Measurements from ENCODE around the gene MRPS35.

The MRPS35 gene

DNA sequence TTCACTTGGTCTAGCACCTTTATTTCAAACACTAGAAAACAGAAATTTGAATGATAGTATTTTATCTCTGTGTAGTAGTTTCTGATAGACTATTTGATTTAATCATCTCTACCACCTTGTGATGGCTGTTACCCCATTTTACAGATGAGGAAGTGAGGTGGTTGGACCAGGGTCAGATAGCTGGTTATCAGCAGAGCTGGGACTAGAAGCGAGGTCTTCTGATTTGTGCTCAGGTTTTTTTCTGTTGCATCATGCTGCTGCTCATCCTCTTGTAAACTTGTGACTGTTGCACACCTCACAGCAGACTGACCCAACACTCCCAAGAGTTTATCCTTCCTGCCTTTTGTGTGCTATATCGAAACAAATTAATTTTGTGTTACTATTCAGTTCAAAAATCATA lies 79.5 kb downstream of the MRPS35 start (continued):
- TF ChIP-seq, protein P1, sequence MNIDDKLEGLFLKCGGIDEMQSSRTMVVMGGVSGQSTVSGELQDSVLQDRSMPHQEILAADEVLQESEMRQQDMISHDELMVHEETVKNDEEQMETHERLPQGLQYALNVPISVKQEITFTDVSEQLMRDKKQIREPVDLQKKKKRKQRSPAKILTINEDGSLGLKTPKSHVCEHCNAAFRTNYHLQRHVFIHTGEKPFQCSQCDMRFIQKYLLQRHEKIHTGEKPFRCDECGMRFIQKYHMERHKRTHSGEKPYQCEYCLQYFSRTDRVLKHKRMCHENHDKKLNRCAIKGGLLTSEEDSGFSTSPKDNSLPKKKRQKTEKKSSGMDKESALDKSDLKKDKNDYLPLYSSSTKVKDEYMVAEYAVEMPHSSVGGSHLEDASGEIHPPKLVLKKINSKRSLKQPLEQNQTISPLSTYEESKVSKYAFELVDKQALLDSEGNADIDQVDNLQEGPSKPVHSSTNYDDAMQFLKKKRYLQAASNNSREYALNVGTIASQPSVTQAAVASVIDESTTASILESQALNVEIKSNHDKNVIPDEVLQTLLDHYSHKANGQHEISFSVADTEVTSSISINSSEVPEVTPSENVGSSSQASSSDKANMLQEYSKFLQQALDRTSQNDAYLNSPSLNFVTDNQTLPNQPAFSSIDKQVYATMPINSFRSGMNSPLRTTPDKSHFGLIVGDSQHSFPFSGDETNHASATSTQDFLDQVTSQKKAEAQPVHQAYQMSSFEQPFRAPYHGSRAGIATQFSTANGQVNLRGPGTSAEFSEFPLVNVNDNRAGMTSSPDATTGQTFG (tag by site-specific recombination; IDR thresholded peaks at IDR 0.05; ENCODE audit: borderline replicate concordance), result no peak

DNA sequence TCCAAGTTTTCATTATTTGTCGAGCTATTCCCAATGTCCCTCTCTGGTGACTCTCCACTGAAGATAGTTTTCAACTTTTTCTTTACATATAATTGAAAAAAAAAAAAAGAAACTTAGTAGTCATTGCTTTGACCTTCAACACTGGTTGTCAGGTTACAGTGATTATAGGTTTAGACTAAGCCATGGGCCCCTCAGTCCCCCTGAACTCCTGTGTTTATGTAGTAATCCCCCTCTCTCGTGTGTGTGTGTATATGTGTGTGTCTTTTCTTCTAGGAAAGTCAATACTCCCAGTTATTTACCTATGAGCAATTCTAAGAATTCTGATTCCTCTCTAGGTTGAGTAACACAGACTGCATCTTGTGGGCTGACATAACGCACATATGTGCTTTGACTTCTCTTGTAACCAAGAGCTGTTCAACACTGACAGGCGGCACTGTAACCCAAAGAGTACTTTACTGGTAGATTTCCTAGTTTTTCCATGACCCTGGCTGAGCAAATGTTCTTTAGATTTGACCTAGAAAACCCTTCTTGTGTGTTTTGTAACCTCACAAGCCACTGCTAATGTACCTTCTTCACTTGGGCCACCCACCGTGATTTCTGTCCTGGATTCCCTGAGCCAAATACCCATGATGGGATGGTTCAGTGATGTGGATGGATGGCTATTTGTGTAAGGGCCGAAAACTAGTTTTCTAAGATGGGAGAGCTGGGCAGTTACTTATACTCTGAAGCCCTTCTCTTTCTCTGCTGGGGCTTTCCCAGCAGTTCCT lies 84.4 kb downstream of the MRPS35 start:
- H3K4me3 ChIP-seq (ENCODE audit: low read depth, low read length), result no peak overlapping the region
- CTCF ChIA-PET, result no interaction called here
- peaks cover 33 to 78% of the 10 kb centered on the region in 2 experiments for H3K36me3 ChIP-seq (ENCODE audit: control insufficient read depth in 2 of 2, insufficient read depth in 1 of 2, low read length in 2 of 2)

DNA sequence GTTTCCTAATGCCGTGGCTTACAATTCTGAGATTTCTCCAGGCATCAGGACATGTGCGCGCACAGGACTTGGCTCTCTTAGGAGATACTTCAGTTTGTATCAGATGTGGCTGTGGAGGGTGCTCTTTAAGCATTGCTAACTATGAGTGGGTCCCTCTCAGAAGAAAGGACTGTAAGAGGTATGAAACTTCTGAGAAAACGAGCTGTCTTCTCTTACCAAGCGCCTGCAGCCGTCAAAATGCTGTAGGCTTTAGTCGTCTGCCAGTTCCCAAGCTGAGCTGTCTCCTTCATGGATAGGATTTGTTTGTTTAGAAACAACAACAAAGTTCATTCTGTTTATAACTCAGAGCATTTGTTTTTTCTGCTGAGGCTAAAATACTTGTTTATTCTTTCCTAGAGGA lies 85.5 kb downstream of the MRPS35 start:
- ChIA-PET CTCF (no interaction called here), POLR2A (no interaction called here)
- Histone ChIP-seq H3K27ac (ENCODE audit: extremely low read depth, low read depth, low read length) (no peak overlapping the region), H3K9me3 (ENCODE audit: control insufficient read depth, insufficient read depth, low read depth, low read length) (no peaks in the 10 kb centered on the region), H3K4me1 (ENCODE audit: control insufficient read depth, insufficient read depth, low read length) (no peaks in the 10 kb centered on the region), H3K36me3 (ENCODE audit: control insufficient read depth in 2 of 2, insufficient read depth in 1 of 2, low read length in 2 of 2) (peaks cover 33 to 76% of the 10 kb centered on the region in 2 experiments), H3K4me3 (ENCODE audit: low read depth, low read length) (no peak overlapping the region)
- TF ChIP-seq ZNF211 (tag by site-specific recombination; IDR thresholded peaks at IDR 0.05; ENCODE audit: low read depth), result no peak
- no peak for TF ChIP-seq ZNF214 (tag by site-specific recombination; IDR thresholded peaks at IDR 0.05; ENCODE audit: borderline replicate concordance)
- TF ChIP-seq, protein P2, sequence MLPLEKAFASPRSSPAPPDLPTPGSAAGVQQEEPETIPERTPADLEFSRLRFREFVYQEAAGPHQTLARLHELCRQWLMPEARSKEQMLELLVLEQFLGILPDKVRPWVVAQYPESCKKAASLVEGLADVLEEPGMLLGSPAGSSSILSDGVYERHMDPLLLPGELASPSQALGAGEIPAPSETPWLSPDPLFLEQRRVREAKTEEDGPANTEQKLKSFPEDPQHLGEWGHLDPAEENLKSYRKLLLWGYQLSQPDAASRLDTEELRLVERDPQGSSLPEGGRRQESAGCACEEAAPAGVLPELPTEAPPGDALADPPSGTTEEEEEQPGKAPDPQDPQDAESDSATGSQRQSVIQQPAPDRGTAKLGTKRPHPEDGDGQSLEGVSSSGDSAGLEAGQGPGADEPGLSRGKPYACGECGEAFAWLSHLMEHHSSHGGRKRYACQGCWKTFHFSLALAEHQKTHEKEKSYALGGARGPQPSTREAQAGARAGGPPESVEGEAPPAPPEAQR (tag by site-specific recombination; IDR thresholded peaks at IDR 0.05), result no peak
- TF ChIP-seq ZNF138 (tag by site-specific recombination; IDR thresholded peaks at IDR 0.05; ENCODE audit: borderline replicate concordance), result no peak
- TF ChIP-seq ZNF341 (tag by site-specific recombination; IDR thresholded peaks at IDR 0.05; ENCODE audit: low read depth), result no peak
- no peak for TF ChIP-seq ZNF274 (IDR thresholded peaks at IDR 0.05; ENCODE audit: low read length)
- TF ChIP-seq ZNF274 (tag by site-specific recombination; IDR thresholded peaks at IDR 0.05; ENCODE audit: borderline replicate concordance), result no peak
- no peak for TF ChIP-seq ZNF624 (tag by site-specific recombination; IDR thresholded peaks at IDR 0.05)
- no peak for TF ChIP-seq GLI2 (tag by site-specific recombination; IDR thresholded peaks at IDR 0.05; ENCODE audit: borderline replicate concordance, low read depth)
- TF ChIP-seq ZNF202 (tag by site-specific recombination; IDR thresholded peaks at IDR 0.05; ENCODE audit: borderline replicate concordance), result no peak
- TF ChIP-seq ZNF558 (tag by site-specific recombination; IDR thresholded peaks at IDR 0.05), result no peak

More for the DNA sequence above, 84.4 kb downstream of the MRPS35 start:
- Histone ChIP-seq H3K27ac (ENCODE audit: extremely low read depth, low read depth, low read length) (no peak overlapping the region), H3K4me1 (ENCODE audit: control insufficient read depth, insufficient read depth, low read length) (no peaks in the 10 kb centered on the region), H3K9me3 (ENCODE audit: control insufficient read depth, insufficient read depth, low read depth, low read length) (no peaks in the 10 kb centered on the region)
- POLR2A ChIA-PET, result no interaction called here
- TF ChIP-seq ZNF510 (tag by site-specific recombination; IDR thresholded peaks at IDR 0.05; ENCODE audit: insufficient replicate concordance) (no peak), ZNF610 (tag by site-specific recombination; IDR thresholded peaks at IDR 0.05; ENCODE audit: borderline replicate concordance) (no peak), ZNF544 (tag by site-specific recombination; IDR thresholded peaks at IDR 0.05) (no peak), ZFP41 (tag by site-specific recombination; IDR thresholded peaks at IDR 0.05; ENCODE audit: borderline replicate concordance) (no peak), ZNF155 (tag by site-specific recombination; IDR thresholded peaks at IDR 0.05) (no peak)

Measured in HEK293 (cell line).